SK-N-SH (cell line): ENCODE results near the gene KIF21B. TPM values are rescaled to one million over a fixed set of nuclear protein-coding genes. Genes with fewer than 3 reads are reported as not detected.

Experiments used
- CTCF ChIA-PET: fragments of 300-600, 350-600 bp; formaldehyde crosslinking; extraction: SDS; loops from one replicate; lab custom pipeline; 2021; lab: Yijun Ruan, JAX
- POLR2A ChIA-PET: fragments of 350-600 bp; sonication (Branson Sonifier 250); formaldehyde crosslinking; extraction: SDS; loops from one replicate; lab custom pipeline; 2020; ENCODE audit warnings: antibody characterized with exemption, inconsistent platforms; lab: Yijun Ruan, JAX
- DNase-seq: peaks from one replicate; pipeline ENCODE4 v3.0.0; 2012
- H2AFZ ChIP-seq: fragments of 200-600 bp; sonication (generic); 2 replicates; pipeline ENCODE4 v1.8.1; 2016; ENCODE audit warnings: antibody characterized with exemption, mild to moderate bottlenecking, low read depth
- H3F3A ChIP-seq: fragments of 200-600 bp; sonication (generic); replicated peaks from 2 replicates; pipeline ENCODE3; 2016; ENCODE audit warnings: antibody characterized with exemption, mild to moderate bottlenecking; ENCODE audit not compliant: insufficient read depth
- H3K27ac ChIP-seq, 2 experiments: fragments of 200-500 bp in 1 of 2; fragments of 200-600 bp in 1 of 2; sonication (Bioruptor generic) in 1 of 2; sonication (generic), shearing (Covaris generic) in 1 of 2; 2 replicates each; pipeline versions ENCODE4 v1.5.1 to v1.6.1; 2014 to 2016; ENCODE audit warnings: low read depth in 2 of 2, inconsistent platforms in 1 of 2, low read length in 1 of 2, mild to moderate bottlenecking in 1 of 2, mixed read lengths in 1 of 2
- H3K27me3 ChIP-seq: fragments of 200-600 bp; sonication (generic), shearing (Covaris generic); 2 replicates; pipeline ENCODE4 v1.6.1; 2016; ENCODE audit warnings: mixed run types; ENCODE audit not compliant: insufficient read depth
- H3K36me3 ChIP-seq, 2 experiments: fragments of 200-500 bp in 1 of 2; fragments of 200-600 bp in 1 of 2; sonication (Bioruptor generic) in 1 of 2; sonication (generic) in 1 of 2; replicated peaks in 1 of 2; 2 replicates each; pipeline versions ENCODE3 to v1.5.1; 2014 to 2016; ENCODE audit warnings: low read length in 1 of 2, mild to moderate bottlenecking in 1 of 2; ENCODE audit not compliant: insufficient read depth in 2 of 2, control insufficient read depth in 1 of 2
- H3K4me1 ChIP-seq, 2 experiments: fragments of 200-500 bp in 1 of 2; fragments of 200-600 bp in 1 of 2; sonication (Bioruptor generic) in 1 of 2; sonication (generic), shearing (Covaris generic) in 1 of 2; 2 replicates each; pipeline versions ENCODE4 v1.5.1 to v1.6.1; 2014 to 2016; ENCODE audit warnings: low read depth in 1 of 2, low read length in 1 of 2, mixed run types in 1 of 2; ENCODE audit not compliant: insufficient read depth in 2 of 2, control insufficient read depth in 1 of 2
- H3K4me2 ChIP-seq: fragments of 200-600 bp; sonication (generic), shearing (Covaris generic); 2 replicates; pipeline ENCODE4 v1.6.1; 2017; ENCODE audit warnings: mixed run types
- H3K4me3 ChIP-seq, 2 experiments: fragments of 200-500 bp in 1 of 2; fragments of 200-600 bp in 1 of 2; sonication (Bioruptor generic) in 1 of 2; sonication (generic), shearing (Covaris generic) in 1 of 2; 2 replicates each; pipeline versions ENCODE4 v1.5.1 to v1.8.1; 2014 to 2016; ENCODE audit warnings: low read depth in 2 of 2, inconsistent platforms in 1 of 2, low read length in 1 of 2, mild to moderate bottlenecking in 1 of 2, mixed read lengths in 1 of 2, moderate library complexity in 1 of 2
- H3K79me2 ChIP-seq: fragments of 200-600 bp; sonication (generic); 2 replicates; pipeline ENCODE4 v1.8.1; 2017; ENCODE audit warnings: mild to moderate bottlenecking; ENCODE audit not compliant: insufficient read depth
- H3K9ac ChIP-seq: fragments of 200-600 bp; sonication (generic); 2 replicates; pipeline ENCODE4 v1.6.1; 2017; ENCODE audit warnings: mixed run types
- H3K9me2 ChIP-seq: fragments of 200-600 bp; sonication (generic); 2 replicates; pipeline ENCODE4 v1.6.1; 2017; ENCODE audit warnings: mixed run types
- H3K9me3 ChIP-seq: fragments of 200-600 bp; sonication (generic); 2 replicates; pipeline ENCODE4 v1.6.1; 2017; ENCODE audit warnings: mixed run types, mild to moderate bottlenecking, moderate library complexity
- H4K20me1 ChIP-seq: fragments of 200-600 bp; sonication (generic); 2 replicates; pipeline ENCODE4 v1.6.1; 2017; ENCODE audit warnings: mild to moderate bottlenecking, mixed run types; ENCODE audit not compliant: insufficient read depth
- CHD2 ChIP-seq: fragments of 150-350 bp; IDR thresholded peaks from 2 replicates; pipeline ENCODE4 v1.6.1; 2018; ENCODE audit warnings: low read length; ENCODE audit not compliant: partially characterized antibody
- JUND ChIP-seq: IDR thresholded peaks from 2 replicates; pipeline ENCODE4 v1.4.0; 2012
- NFIC ChIP-seq: IDR thresholded peaks from 2 replicates; pipeline ENCODE4 v1.4.0; 2012; ENCODE audit warnings: borderline replicate concordance
- TCF12 ChIP-seq: IDR thresholded peaks from 2 replicates; pipeline ENCODE4 v1.4.0; 2012
- YY1 ChIP-seq: IDR thresholded peaks from 2 replicates; pipeline ENCODE4 v1.4.0; 2012; ENCODE audit warnings: low read depth, mild to moderate bottlenecking
- WGBS: methylation state at CpG from one replicate; pipeline ENCODE4 v1.1.6; 2017; ENCODE audit warnings: low lambda C conversion rate; 5-methylcytosine and 5-hydroxymethylcytosine counted together
- polyA plus RNA-seq, 3 experiments: library from polyadenylated mRNA; depleted of rRNA; stranded (reverse); fragments of >200 nt; gene quantifications; 2 replicates each; pipeline ENCODE4 v1.2.3, GENCODE V29; 2012
- TF ChIP-seq, protein P1 (sequence below): IDR thresholded peaks from 2 replicates; pipeline ENCODE4 v1.6.1; 2012; ENCODE audit warnings: mild to moderate bottlenecking, low read depth, low read length, moderate library complexity
- TF ChIP-seq, protein P2 (sequence below): fragments of 200-600 bp; sonication (generic); IDR thresholded peaks from 2 replicates; pipeline ENCODE4 v1.6.1; 2017; ENCODE audit warnings: antibody characterized with exemption, mild to moderate bottlenecking, moderate library complexity
- TF ChIP-seq, protein P3 (sequence below): fragments of 150-350 bp; IDR thresholded peaks from 2 replicates; pipeline ENCODE4 v1.6.1; 2017; ENCODE audit warnings: antibody characterized with exemption, low read length, low read depth, borderline replicate concordance

Gene KIF21B
- polyA plus RNA-seq, 1 of the 3 experiments (the other 2 are of a cell fraction): 0.26 TPM

DNA sequence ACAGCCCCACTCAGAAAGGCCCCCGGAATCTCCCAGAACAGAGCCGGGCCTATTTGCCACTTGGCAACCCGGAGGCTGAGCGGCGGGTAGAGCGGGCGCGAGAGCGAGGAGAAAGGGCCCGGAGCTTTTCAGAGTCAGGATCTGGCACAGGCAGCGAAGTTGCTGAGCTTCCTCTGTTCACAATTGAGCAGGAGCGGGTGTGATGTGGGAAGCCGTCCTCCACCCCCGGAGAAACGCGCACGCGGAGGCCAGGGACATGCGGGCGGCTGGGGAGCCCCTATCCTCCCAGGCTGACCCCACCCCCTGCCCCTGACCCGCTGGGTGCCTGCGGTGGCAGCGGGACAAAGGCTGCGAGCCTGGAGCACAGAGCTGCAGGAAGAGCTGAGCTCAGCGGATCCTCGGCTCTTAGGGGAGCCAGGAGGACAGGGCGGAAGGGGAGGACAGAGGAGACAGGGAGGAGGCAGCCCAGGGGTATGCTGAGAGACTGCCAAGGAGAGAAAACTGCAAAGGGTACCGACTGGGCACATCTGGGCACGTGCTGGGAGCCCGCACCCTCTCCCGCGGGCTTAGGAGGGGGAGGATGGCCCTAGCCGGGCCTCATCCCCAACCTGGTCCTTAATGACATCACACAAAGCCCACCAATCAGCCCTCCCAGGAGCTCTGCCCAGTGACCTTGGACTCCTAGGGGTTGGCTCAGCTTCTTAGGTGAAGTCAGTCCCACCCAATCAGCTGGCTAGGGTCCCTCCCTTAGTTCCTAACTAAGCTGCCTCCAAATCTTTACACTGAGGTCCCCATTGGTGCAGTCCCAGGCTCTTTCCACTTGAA lies 9.3 kb downstream of the KIF21B start (continued):
- TF ChIP-seq, protein P1, sequence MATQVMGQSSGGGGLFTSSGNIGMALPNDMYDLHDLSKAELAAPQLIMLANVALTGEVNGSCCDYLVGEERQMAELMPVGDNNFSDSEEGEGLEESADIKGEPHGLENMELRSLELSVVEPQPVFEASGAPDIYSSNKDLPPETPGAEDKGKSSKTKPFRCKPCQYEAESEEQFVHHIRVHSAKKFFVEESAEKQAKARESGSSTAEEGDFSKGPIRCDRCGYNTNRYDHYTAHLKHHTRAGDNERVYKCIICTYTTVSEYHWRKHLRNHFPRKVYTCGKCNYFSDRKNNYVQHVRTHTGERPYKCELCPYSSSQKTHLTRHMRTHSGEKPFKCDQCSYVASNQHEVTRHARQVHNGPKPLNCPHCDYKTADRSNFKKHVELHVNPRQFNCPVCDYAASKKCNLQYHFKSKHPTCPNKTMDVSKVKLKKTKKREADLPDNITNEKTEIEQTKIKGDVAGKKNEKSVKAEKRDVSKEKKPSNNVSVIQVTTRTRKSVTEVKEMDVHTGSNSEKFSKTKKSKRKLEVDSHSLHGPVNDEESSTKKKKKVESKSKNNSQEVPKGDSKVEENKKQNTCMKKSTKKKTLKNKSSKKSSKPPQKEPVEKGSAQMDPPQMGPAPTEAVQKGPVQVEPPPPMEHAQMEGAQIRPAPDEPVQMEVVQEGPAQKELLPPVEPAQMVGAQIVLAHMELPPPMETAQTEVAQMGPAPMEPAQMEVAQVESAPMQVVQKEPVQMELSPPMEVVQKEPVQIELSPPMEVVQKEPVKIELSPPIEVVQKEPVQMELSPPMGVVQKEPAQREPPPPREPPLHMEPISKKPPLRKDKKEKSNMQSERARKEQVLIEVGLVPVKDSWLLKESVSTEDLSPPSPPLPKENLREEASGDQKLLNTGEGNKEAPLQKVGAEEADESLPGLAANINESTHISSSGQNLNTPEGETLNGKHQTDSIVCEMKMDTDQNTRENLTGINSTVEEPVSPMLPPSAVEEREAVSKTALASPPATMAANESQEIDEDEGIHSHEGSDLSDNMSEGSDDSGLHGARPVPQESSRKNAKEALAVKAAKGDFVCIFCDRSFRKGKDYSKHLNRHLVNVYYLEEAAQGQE: no peak
- no peak for TF ChIP-seq YY1
- TF ChIP-seq TCF12: no peak
- no peak for TF ChIP-seq JUND
- no peak for TF ChIP-seq NFIC

DNA sequence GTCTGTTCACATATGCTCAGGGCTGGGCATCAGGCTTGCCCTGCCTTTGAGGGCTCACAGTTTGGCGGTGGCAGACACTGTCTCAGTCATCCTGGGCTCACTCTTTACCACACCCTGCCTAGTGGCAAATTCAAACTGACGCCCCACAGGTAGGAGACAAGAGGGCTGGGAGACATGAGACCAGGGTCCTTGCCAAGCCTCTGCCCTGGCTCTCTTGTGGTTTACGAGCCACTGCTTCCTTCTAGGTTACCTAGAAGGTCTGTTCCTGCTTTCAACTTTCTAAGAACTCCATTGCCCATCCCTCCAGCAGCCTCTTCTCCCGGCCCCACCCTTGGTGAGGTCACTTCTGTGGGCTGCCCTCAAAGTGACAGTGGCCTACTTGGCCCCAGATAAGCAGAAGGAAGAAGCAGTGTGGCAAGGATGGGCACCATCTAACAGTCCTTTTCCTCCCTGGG lies 10.5 kb downstream of the KIF21B start:
- H3K36me3 ChIP-seq: no peaks in the 10 kb centered on the region
- no peak overlapping the region for H3K4me3 ChIP-seq
- ChIA-PET CTCF (interaction anchor here (1.1 to 6.2 kb wide), 2 partner anchors 10 to 42 kb away, joined by 4 to 40 read pairs; partner anchors contain the start of gene KIF21B), POLR2A (no interaction called here)
- H3K27ac ChIP-seq: no peak overlapping the region
- H4K20me1 ChIP-seq: no peaks in the 10 kb centered on the region
- H2AFZ ChIP-seq: no peak overlapping the region
- H3K79me2 ChIP-seq: no peaks in the 10 kb centered on the region
- TF ChIP-seq NFIC (no peak), CHD2 (no peak)
- TF ChIP-seq, protein P2, sequence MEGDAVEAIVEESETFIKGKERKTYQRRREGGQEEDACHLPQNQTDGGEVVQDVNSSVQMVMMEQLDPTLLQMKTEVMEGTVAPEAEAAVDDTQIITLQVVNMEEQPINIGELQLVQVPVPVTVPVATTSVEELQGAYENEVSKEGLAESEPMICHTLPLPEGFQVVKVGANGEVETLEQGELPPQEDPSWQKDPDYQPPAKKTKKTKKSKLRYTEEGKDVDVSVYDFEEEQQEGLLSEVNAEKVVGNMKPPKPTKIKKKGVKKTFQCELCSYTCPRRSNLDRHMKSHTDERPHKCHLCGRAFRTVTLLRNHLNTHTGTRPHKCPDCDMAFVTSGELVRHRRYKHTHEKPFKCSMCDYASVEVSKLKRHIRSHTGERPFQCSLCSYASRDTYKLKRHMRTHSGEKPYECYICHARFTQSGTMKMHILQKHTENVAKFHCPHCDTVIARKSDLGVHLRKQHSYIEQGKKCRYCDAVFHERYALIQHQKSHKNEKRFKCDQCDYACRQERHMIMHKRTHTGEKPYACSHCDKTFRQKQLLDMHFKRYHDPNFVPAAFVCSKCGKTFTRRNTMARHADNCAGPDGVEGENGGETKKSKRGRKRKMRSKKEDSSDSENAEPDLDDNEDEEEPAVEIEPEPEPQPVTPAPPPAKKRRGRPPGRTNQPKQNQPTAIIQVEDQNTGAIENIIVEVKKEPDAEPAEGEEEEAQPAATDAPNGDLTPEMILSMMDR: no peak
- TF ChIP-seq, protein P3, sequence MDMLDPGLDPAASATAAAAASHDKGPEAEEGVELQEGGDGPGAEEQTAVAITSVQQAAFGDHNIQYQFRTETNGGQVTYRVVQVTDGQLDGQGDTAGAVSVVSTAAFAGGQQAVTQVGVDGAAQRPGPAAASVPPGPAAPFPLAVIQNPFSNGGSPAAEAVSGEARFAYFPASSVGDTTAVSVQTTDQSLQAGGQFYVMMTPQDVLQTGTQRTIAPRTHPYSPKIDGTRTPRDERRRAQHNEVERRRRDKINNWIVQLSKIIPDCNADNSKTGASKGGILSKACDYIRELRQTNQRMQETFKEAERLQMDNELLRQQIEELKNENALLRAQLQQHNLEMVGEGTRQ: no peak
- no peak overlapping the region for H3K4me2 ChIP-seq
- peaks cover 10 to 46% of the 10 kb centered on the region in 2 experiments; a peak in 3 of 4 replicates for H3K4me1 ChIP-seq
- H3K9me2 ChIP-seq: no peaks in the 10 kb centered on the region
- no peak overlapping the region for H3K9ac ChIP-seq
- DNase-seq: no peak
- WGBS: 63% methylated on average over 4 of the region's 4 CpGs
- H3F3A ChIP-seq: no peaks in the 10 kb centered on the region
- H3K27me3 ChIP-seq: no peaks in the 10 kb centered on the region
- H3K9me3 ChIP-seq: no peaks in the 10 kb centered on the region
